HG03460 (cell line): ENCODE data around the gene PITPNB.

Experiments
- ATAC-seq: cut with Tn5 transposase; IDR thresholded peaks from one replicate; pipeline ENCODE4 v1.9.1; 2021; ENCODE audit not compliant: unreplicated experiment

The PITPNB gene

GRCh38 chr22:27919222-27919941 is at the start of gene PITPNB:
TSS of gene PITPNB (minus strand) at chr22:27919256. CDS start at chr22:27919191, 65 bp downstream.
- peak; percentile 75 for ATAC-seq

GRCh38 chr22:27966168-27967064 is 47.4 kb upstream of the PITPNB start:
- ATAC-seq, result no peak

- no peak for ATAC-seq
Observed at GRCh38 chr22:27962268-27963044, 43.4 kb upstream of the PITPNB start.

GRCh38 chr22:27961680-27962079 is 42.6 kb upstream of the PITPNB start:
- ATAC-seq, result no peak

- no peak for ATAC-seq
Observed at GRCh38 chr22:27961182-27961581, 42.1 kb upstream of the PITPNB start.

- no peak for ATAC-seq
Observed at GRCh38 chr22:27959335-27960090, 40.5 kb upstream of the PITPNB start.

- ATAC-seq, result no peak
Observed at GRCh38 chr22:27952779-27953178, 33.7 kb upstream of the PITPNB start.

- ATAC-seq, result no peak
Observed at GRCh38 chr22:27952091-27952490, 33.0 kb upstream of the PITPNB start.

- no peak for ATAC-seq
Observed at GRCh38 chr22:27949421-27949820, 30.4 kb upstream of the PITPNB start.

GRCh38 chr22:27948569-27948968 is 29.5 kb upstream of the PITPNB start:
- ATAC-seq, result no peak

- ATAC-seq, result no peak
Observed at GRCh38 chr22:27947448-27947847, 28.4 kb upstream of the PITPNB start.

- no peak for ATAC-seq
Observed at GRCh38 chr22:27941143-27941542, 22.1 kb upstream of the PITPNB start.

GRCh38 chr22:27937453-27937852 is 18.4 kb upstream of the PITPNB start:
- ATAC-seq, result no peak

- no peak for ATAC-seq
Observed at GRCh38 chr22:27935897-27936296, 16.8 kb upstream of the PITPNB start.

- no peak for ATAC-seq
Observed at GRCh38 chr22:27934069-27934468, 15.0 kb upstream of the PITPNB start.

- no peak for ATAC-seq
Observed at GRCh38 chr22:27933186-27933983, 14.3 kb upstream of the PITPNB start.

- ATAC-seq, result no peak
Observed at GRCh38 chr22:27930331-27931060, 11.4 kb upstream of the PITPNB start.

GRCh38 chr22:27927608-27928007 is 8.6 kb upstream of the PITPNB start:
- ATAC-seq, result no peak

- no peak for ATAC-seq
Observed at GRCh38 chr22:27925331-27925730, 6.3 kb upstream of the PITPNB start.
